WTC11 (cell line): ENCODE results near the gene PIWIL4. TPM values are rescaled to one million over a fixed set of nuclear protein-coding genes. Genes with fewer than 3 reads are reported as not detected.
"Not testable (repeated sequence)": the region's sequence is repeated elsewhere in the genome, so short reads cannot be mapped to it uniquely, and the experiment has no call there.

Experiments
- ATAC-seq: fragments of 200-7000 bp; cut with Tn5 transposase; 2 replicates; pipeline ENCODE4 v1.10.0; 2021; ENCODE audit warnings: mild to moderate bottlenecking, moderate library complexity
- CTCF ChIA-PET: fragments of 300-600 bp; sonication (Branson Sonifier 250); formaldehyde crosslinking; loops from one replicate; lab custom pipeline; 2021; ENCODE audit warnings: antibody characterized with exemption; lab: Charles Lee
- POLR2A ChIA-PET: fragments of 350-600 bp; sonication (Branson Sonifier 250); formaldehyde crosslinking; loops from one replicate; lab custom pipeline; 2021; ENCODE audit warnings: antibody characterized with exemption; lab: Charles Lee
- DNase-seq: peaks from one replicate; pipeline ENCODE4 v3.0.0; 2021; ENCODE audit warnings: low spot score
- H3K27ac Mint-ChIP-seq: 2 replicates; pipeline ENCODE4 v1.8.0; 2021; ENCODE audit warnings: mixed read lengths
- H3K27me3 Mint-ChIP-seq: 2 replicates; pipeline ENCODE4 v1.8.0; 2021; ENCODE audit warnings: low read depth, mild to moderate bottlenecking, moderate library complexity, mixed read lengths
- H3K36me3 Mint-ChIP-seq: 2 replicates; pipeline ENCODE4 v1.8.0; 2021; ENCODE audit warnings: mixed read lengths
- H3K4me1 Mint-ChIP-seq: 2 replicates; pipeline ENCODE4 v1.8.0; 2022; ENCODE audit warnings: mixed read lengths
- H3K4me3 Mint-ChIP-seq: 2 replicates; pipeline ENCODE4 v1.8.0; 2021; ENCODE audit warnings: mild to moderate bottlenecking, moderate library complexity, mixed read lengths
- H3K9me3 Mint-ChIP-seq: 2 replicates; pipeline ENCODE4 v1.8.0; 2021; ENCODE audit warnings: mixed read lengths
- ELF4 ChIP-seq: sonication (generic); formaldehyde crosslinking; IDR thresholded peaks from 2 replicates; pipeline ENCODE4 v1.8.1; 2022; ENCODE audit warnings: low read depth, mild to moderate bottlenecking, moderate library complexity, missing genetic modification reagents
- EMX1 ChIP-seq: fragments of 250-450 bp; sonication (Bioruptor Pico); IDR thresholded peaks from 2 replicates; pipeline ENCODE4 v1.8.0; 2021; ENCODE audit warnings: mild to moderate bottlenecking
- FOXK1 ChIP-seq: sonication (generic); formaldehyde crosslinking; IDR thresholded peaks from 2 replicates; pipeline ENCODE4 v1.8.0; 2022; ENCODE audit warnings: mild to moderate bottlenecking, moderate library complexity, missing genetic modification reagents
- GRHL2 ChIP-seq: fragments of 250-450 bp; sonication (Bioruptor Pico); IDR thresholded peaks from 2 replicates; pipeline ENCODE4 v1.8.0; 2022; ENCODE audit warnings: mild to moderate bottlenecking, moderate library complexity; ENCODE audit not compliant: insufficient replicate concordance, severe bottlenecking
- NFE2L1 ChIP-seq: sonication (generic); formaldehyde crosslinking; IDR thresholded peaks from 2 replicates; pipeline ENCODE4 v1.8.1; 2023; ENCODE audit warnings: missing genetic modification reagents
- NR3C1 ChIP-seq: sonication (generic); formaldehyde crosslinking; conservative IDR thresholded peaks from 2 replicates; pipeline ENCODE4 v1.8.1; 2023; ENCODE audit warnings: low read depth, mild to moderate bottlenecking, missing genetic modification reagents
- PRRX2 ChIP-seq: fragments of 250-450 bp; sonication (Bioruptor Pico); IDR thresholded peaks from 2 replicates; pipeline ENCODE4 v1.8.0; 2021; ENCODE audit warnings: mild to moderate bottlenecking
- TP53 ChIP-seq: sonication (generic); formaldehyde crosslinking; IDR thresholded peaks from 2 replicates; pipeline ENCODE4 v1.8.1; 2023; ENCODE audit warnings: mild to moderate bottlenecking, missing genetic modification reagents
- ZBTB43 ChIP-seq: sonication (generic); formaldehyde crosslinking; IDR thresholded peaks from 2 replicates; pipeline ENCODE4 v1.8.1; 2023; ENCODE audit warnings: mild to moderate bottlenecking, missing genetic modification reagents
- ZNF232 ChIP-seq: sonication (generic); formaldehyde crosslinking; IDR thresholded peaks from 2 replicates; pipeline ENCODE4 v1.8.0; 2022; ENCODE audit warnings: mild to moderate bottlenecking, missing genetic modification reagents
- ZNF416 ChIP-seq: fragments of 250-450 bp; sonication (Bioruptor Pico); IDR thresholded peaks from 2 replicates; pipeline ENCODE4 v1.9.0; 2021; ENCODE audit warnings: mild to moderate bottlenecking, inconsistent platforms
- ZNF423 ChIP-seq: fragments of 250-450 bp; sonication (Bioruptor Pico); IDR thresholded peaks from 2 replicates; pipeline ENCODE4 v2.1.2; 2022; ENCODE audit warnings: mild to moderate bottlenecking, moderate library complexity
- ZNF671 ChIP-seq: fragments of 250-450 bp; sonication (Bioruptor Pico); IDR thresholded peaks from 2 replicates; pipeline ENCODE4 v1.8.0; 2021; ENCODE audit warnings: mild to moderate bottlenecking
- total RNA-seq: library from RNA; stranded (reverse); gene quantifications from 3 replicates; pipeline ENCODE4 v1.2.3, GENCODE V29; 2021
- TF ChIP-seq, protein P1 (sequence below): sonication (generic); formaldehyde crosslinking; IDR thresholded peaks from 2 replicates; pipeline ENCODE4 v1.8.0; 2023; ENCODE audit warnings: mild to moderate bottlenecking, missing genetic modification reagents
- TF ChIP-seq, protein P2 (sequence below): sonication (generic); formaldehyde crosslinking; IDR thresholded peaks from 2 replicates; pipeline ENCODE4 v1.8.0; 2023; ENCODE audit warnings: missing genetic modification reagents

PIWIL4 gene
- total RNA-seq, 1 experiment from 2014 or later: 0.33 TPM

DNA sequence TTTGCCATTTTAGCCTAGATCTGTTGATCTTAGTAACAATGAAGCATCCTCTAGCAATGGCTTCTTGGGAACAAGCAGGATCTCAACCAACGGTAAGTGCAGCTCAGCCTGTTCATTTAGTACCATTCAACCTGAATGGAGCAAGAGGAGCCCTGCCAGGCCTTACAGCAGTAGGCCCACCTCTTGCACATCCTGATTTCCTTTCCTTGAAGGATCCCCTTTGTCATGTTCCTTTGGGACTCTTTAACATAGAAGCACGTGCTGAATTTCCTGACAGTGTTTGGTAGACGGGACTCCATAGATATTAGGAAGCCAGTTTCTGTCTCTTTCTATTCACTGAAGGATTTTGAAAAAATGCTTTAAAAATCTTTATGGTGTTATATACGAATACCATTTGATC is 1.5 kb downstream of the PIWIL4 start:
- ChIA-PET CTCF (no interaction called here), POLR2A (no interaction called here)
- H3K27ac Mint-ChIP-seq: no peak overlapping the region
- no peak for DNase-seq
- 0 out of 2 replicates have a peak, but pooled peaks cover 5% of the 10 kb centered on the region for H3K9me3 Mint-ChIP-seq
- 0 out of 2 replicates have a peak, but pooled peaks cover 2% of the 10 kb centered on the region for H3K4me1 Mint-ChIP-seq
- no peak for ATAC-seq
- H3K27me3 Mint-ChIP-seq: peaks cover 2% of the 10 kb centered on the region; the same call in 1 of the 2 replicates
- no peak overlapping the region for H3K4me3 Mint-ChIP-seq
- H3K36me3 Mint-ChIP-seq: no peaks in the 10 kb centered on the region
- TF ChIP-seq TP53: no peak
- TF ChIP-seq ZNF671 (CRISPR knock-in tag): no peak
- TF ChIP-seq ZNF416: no peak
- TF ChIP-seq NFE2L1 (CRISPR knock-in tag): no peak
- no peak for TF ChIP-seq FOXK1 (CRISPR knock-in tag)
- TF ChIP-seq ELF4 (CRISPR knock-in tag): no peak

GRCh38 chr11:94572975-94573374 is 5.8 kb downstream of the PIWIL4 start:
- CTCF ChIA-PET, H3K4me1 Mint-ChIP-seq, DNase-seq, ATAC-seq, H3K36me3 Mint-ChIP-seq, H3K27ac Mint-ChIP-seq, H3K9me3 Mint-ChIP-seq, H3K4me3 Mint-ChIP-seq, POLR2A ChIA-PET: not testable (repeated sequence)
- H3K27me3 Mint-ChIP-seq: peaks cover 32% of the 10 kb centered on the region

DNA sequence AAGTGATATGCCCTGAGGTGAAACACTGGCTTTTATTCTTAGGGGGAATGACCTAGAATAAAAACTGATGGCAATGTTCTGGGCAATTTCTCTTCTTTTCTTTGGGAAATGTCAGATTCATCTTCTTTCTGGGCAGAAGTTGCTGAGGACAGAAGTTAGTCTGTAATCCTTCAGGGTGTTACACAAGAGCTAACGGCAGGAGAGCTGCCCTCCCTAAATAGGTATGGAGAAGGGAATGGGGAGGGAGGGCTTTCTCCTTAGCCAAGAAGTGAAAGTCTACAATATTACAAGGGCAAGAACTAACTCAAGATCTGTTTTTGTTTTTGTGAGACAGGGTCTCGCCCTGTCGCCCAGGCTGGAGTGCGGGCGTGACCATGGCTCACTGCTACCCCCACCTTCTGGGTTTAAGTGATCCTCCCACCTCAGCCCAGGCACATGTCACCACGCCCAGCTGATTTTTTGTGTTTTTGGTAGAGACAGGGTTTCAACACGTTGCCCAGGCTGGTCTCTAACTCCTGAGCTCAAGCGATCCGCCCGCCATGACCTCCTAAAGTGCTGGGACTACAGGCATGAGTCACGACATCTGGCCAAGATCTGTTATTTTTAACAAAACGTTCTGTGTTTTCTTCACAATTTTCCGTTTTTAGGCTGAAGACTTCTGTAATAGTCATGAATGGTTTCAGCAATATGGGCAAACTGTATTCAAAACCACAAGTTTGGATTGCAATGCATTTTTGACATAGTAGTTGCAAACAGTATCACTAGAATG is 7.2 kb downstream of the PIWIL4 start:
- POLR2A ChIA-PET: no interaction called here
- no peak for ATAC-seq
- H3K4me3 Mint-ChIP-seq: no peak overlapping the region
- TF ChIP-seq, protein P1, sequence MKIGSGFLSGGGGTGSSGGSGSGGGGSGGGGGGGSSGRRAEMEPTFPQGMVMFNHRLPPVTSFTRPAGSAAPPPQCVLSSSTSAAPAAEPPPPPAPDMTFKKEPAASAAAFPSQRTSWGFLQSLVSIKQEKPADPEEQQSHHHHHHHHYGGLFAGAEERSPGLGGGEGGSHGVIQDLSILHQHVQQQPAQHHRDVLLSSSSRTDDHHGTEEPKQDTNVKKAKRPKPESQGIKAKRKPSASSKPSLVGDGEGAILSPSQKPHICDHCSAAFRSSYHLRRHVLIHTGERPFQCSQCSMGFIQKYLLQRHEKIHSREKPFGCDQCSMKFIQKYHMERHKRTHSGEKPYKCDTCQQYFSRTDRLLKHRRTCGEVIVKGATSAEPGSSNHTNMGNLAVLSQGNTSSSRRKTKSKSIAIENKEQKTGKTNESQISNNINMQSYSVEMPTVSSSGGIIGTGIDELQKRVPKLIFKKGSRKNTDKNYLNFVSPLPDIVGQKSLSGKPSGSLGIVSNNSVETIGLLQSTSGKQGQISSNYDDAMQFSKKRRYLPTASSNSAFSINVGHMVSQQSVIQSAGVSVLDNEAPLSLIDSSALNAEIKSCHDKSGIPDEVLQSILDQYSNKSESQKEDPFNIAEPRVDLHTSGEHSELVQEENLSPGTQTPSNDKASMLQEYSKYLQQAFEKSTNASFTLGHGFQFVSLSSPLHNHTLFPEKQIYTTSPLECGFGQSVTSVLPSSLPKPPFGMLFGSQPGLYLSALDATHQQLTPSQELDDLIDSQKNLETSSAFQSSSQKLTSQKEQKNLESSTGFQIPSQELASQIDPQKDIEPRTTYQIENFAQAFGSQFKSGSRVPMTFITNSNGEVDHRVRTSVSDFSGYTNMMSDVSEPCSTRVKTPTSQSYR (CRISPR knock-in tag): no peak
- no peak for TF ChIP-seq ZNF232
- TF ChIP-seq, all 79 proteins: peak for 0
- Mint-ChIP-seq H3K27me3 (peaks cover 32% of the 10 kb centered on the region), H3K4me1 (no peaks in the 10 kb centered on the region), H3K9me3 (0 out of 2 replicates have a peak, but pooled peaks cover 5% of the 10 kb centered on the region), H3K36me3 (no peaks in the 10 kb centered on the region), H3K27ac (no peak overlapping the region; the same call in 1 of the 2 replicates)
- DNase-seq: no peak
- CTCF ChIA-PET: no interaction called here

DNA sequence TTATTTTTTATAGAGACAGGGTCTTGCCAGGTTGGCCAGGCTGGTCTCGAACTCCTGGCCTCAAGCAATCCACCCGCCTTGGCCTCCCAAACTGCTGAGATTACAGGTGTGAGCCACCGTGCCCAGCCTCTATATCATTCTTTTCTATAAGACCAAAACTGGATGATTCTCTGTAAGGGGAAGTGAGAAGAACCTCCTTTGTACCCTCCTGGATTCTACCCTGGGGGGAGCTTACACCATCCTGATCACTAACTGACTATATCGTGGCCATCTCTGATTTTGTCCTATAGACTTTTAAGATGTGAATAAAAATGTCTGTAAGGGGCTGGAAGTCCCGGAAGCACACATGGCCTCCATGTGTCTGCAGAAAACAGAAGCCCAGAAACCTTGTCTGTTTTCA is 9.1 kb downstream of the PIWIL4 start:
- ChIA-PET POLR2A (no interaction called here), CTCF (no interaction called here)
- H3K4me1 Mint-ChIP-seq: no peaks in the 10 kb centered on the region
- H3K9me3 Mint-ChIP-seq: 0 out of 2 replicates have a peak, but pooled peaks cover 5% of the 10 kb centered on the region
- H3K27me3 Mint-ChIP-seq: peaks cover 37% of the 10 kb centered on the region
- TF ChIP-seq EMX1 (CRISPR knock-in tag) (no peak), GRHL2 (CRISPR knock-in tag) (no peak), PRRX2 (CRISPR knock-in tag) (no peak), ZNF423 (CRISPR knock-in tag) (no peak), NR3C1 (CRISPR knock-in tag) (no peak), FOXK1 (CRISPR knock-in tag) (no peak), ZBTB43 (CRISPR knock-in tag) (no peak)
- TF ChIP-seq, protein P2, sequence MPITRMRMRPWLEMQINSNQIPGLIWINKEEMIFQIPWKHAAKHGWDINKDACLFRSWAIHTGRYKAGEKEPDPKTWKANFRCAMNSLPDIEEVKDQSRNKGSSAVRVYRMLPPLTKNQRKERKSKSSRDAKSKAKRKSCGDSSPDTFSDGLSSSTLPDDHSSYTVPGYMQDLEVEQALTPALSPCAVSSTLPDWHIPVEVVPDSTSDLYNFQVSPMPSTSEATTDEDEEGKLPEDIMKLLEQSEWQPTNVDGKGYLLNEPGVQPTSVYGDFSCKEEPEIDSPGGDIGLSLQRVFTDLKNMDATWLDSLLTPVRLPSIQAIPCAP (CRISPR knock-in tag): no peak
- DNase-seq (no peak), ATAC-seq (no peak)
- no peak overlapping the region for H3K4me3 Mint-ChIP-seq
- no peak overlapping the region for H3K27ac Mint-ChIP-seq
- no peaks in the 10 kb centered on the region for H3K36me3 Mint-ChIP-seq
